ENCODE measurements around the gene NPR3. TPM values are rescaled to one million over a fixed set of nuclear protein-coding genes. Genes with fewer than 3 reads are reported as not detected.

Gene NPR3
- total RNA-seq, 4 donors from 2014 or later, result 0.65 to 2.1 (median 1.5) TPM

GRCh38 chr5:32785611-32786254, 74.6 kb downstream of the NPR3 start:
- Histone ChIP-seq H3K9me3 (no peaks in the 10 kb centered on the region), H3K36me3 (no peaks in the 10 kb centered on the region), H3K4me3 (no peak overlapping the region), H3K27ac (replicated peaks in 1 of 4) (no peak overlapping the region), H3K4me1 (peaks cover 0 to under 1% (median 0%) of the 10 kb centered on the region in 4 donors), H3K27me3 (no peaks in the 10 kb centered on the region)
- TF ChIP-seq POLR2A (IDR thresholded peaks at IDR 0.05; ENCODE audit: low read depth), result no peak
- no peak for TF ChIP-seq POLR2AphosphoS5 (IDR thresholded peaks at IDR 0.05)
- intact Hi-C loops (cut with DNase I), result no loop called here
- 64% methylated on average over 3 of the region's 3 CpGs for WGBS
- no peak for DNase-seq (ENCODE audit: extremely low spot score)

GRCh38 chr5:32786311-32786710, 75.2 kb downstream of the NPR3 start:
- DNase-seq (ENCODE audit: extremely low spot score), result no peak
- Histone ChIP-seq H3K36me3 (no peaks in the 10 kb centered on the region), H3K4me1 (no peaks in the 10 kb centered on the region), H3K27me3 (no peaks in the 10 kb centered on the region), H3K27ac (replicated peaks in 1 of 4) (no peak overlapping the region), H3K4me3 (no peak overlapping the region), H3K9me3 (no peaks in the 10 kb centered on the region)
- 90% methylated on average over 4 of the region's 4 CpGs for WGBS
- no peak for TF ChIP-seq EP300 (IDR thresholded peaks at IDR 0.05)
- TF ChIP-seq CTCF (IDR thresholded peaks at IDR 0.05), result no peak
- TF ChIP-seq POLR2A (IDR thresholded peaks at IDR 0.05; ENCODE audit: low read depth), result no peak
- TF ChIP-seq POLR2AphosphoS5 (IDR thresholded peaks at IDR 0.05), result no peak
- intact Hi-C loops (cut with DNase I), result no loop called here

- intact Hi-C loops (cut with DNase I), result no loop called here
- DNase-seq (ENCODE audit: extremely low spot score), result no peak
- H3K27me3 ChIP-seq, result no peaks in the 10 kb centered on the region
- no peak for TF ChIP-seq EP300 (IDR thresholded peaks at IDR 0.05)
- H3K4me3 ChIP-seq, result no peak overlapping the region
- WGBS, result 55% methylated on average over 2 of the region's 2 CpGs
- no peaks in the 10 kb centered on the region for H3K9me3 ChIP-seq
- H3K36me3 ChIP-seq, result no peaks in the 10 kb centered on the region
- H3K4me1 ChIP-seq, result no peaks in the 10 kb centered on the region
- no peak overlapping the region for H3K27ac ChIP-seq (replicated peaks in 1 of 4)
These were observed 79.4 kb downstream of the NPR3 start for GRCh38 chr5:32790411-32790951.

- intact Hi-C loops (cut with DNase I), result no loop called here
- TF ChIP-seq EP300 (IDR thresholded peaks at IDR 0.05), result no peak
- H3K4me1 ChIP-seq, result no peaks in the 10 kb centered on the region
These were observed 80.6 kb downstream of the NPR3 start for GRCh38 chr5:32791536-32792243.

GRCh38 chr5:32794086-32794485, 83.0 kb downstream of the NPR3 start:
- DNase-seq (ENCODE audit: extremely low spot score), result no peak
- Histone ChIP-seq H3K4me3 (no peak overlapping the region), H3K27ac (replicated peaks in 1 of 4) (no peak overlapping the region), H3K9me3 (no peaks in the 10 kb centered on the region), H3K27me3 (no peaks in the 10 kb centered on the region), H3K4me1 (no peaks in the 10 kb centered on the region), H3K36me3 (no peaks in the 10 kb centered on the region)
- WGBS, result 100% methylated on average over 1 of the region's 1 CpG
- no peak for TF ChIP-seq POLR2A (IDR thresholded peaks at IDR 0.05; ENCODE audit: low read depth)
- TF ChIP-seq POLR2AphosphoS5 (IDR thresholded peaks at IDR 0.05), result no peak
- no peak for TF ChIP-seq CTCF (IDR thresholded peaks at IDR 0.05)
- TF ChIP-seq EP300 (IDR thresholded peaks at IDR 0.05), result no peak
- intact Hi-C loops (cut with DNase I), result no loop called here

More at GRCh38 chr5:32791536-32792243, 80.6 kb downstream of the NPR3 start:
- Histone ChIP-seq H3K27me3 (no peaks in the 10 kb centered on the region), H3K4me3 (no peak overlapping the region), H3K36me3 (no peaks in the 10 kb centered on the region), H3K9me3 (no peaks in the 10 kb centered on the region), H3K27ac (replicated peaks in 1 of 4) (no peak overlapping the region)
- no peak for DNase-seq (ENCODE audit: extremely low spot score)
- 79% methylated on average over 9 of the region's 9 CpGs for WGBS

GRCh38 chr5:32802764-32803163, 91.6 kb downstream of the NPR3 start:
- 88% methylated on average over 7 of the region's 7 CpGs for WGBS
- H3K9me3 ChIP-seq, result peaks cover 0 to 3% (median 0%) of the 10 kb centered on the region in 4 donors
- no peaks in the 10 kb centered on the region for H3K36me3 ChIP-seq
- intact Hi-C loops (cut with DNase I), result no loop called here
- TF ChIP-seq EP300 (IDR thresholded peaks at IDR 0.05) (no peak), POLR2A (IDR thresholded peaks at IDR 0.05; ENCODE audit: low read depth) (no peak), CTCF (IDR thresholded peaks at IDR 0.05) (no peak), POLR2AphosphoS5 (IDR thresholded peaks at IDR 0.05) (no peak)
- H3K27ac ChIP-seq (replicated peaks in 1 of 4), result no peak overlapping the region
- H3K4me1 ChIP-seq, result no peaks in the 10 kb centered on the region
- no peak overlapping the region for H3K4me3 ChIP-seq
- no peak for DNase-seq (ENCODE audit: extremely low spot score)
- no peaks in the 10 kb centered on the region for H3K27me3 ChIP-seq

All from esophagus muscularis mucosa (tissue), 4 donors.